Suprapubic skin (tissue), 4 donors: Measurements from ENCODE around the gene SFSWAP.

Experiments
- POLR2A ChIP-seq, 2 donors: fragments of 450-650 bp; IDR thresholded peaks; one replicate each; pipeline ENCODE4 v1.6.1; 2017; ENCODE audit warnings: antibody characterized with exemption in 2 of 2, mild to moderate bottlenecking in 2 of 2, moderate library complexity in 2 of 2
- POLR2AphosphoS5 ChIP-seq, 3 donors: sonication (generic); formaldehyde crosslinking; IDR thresholded peaks; one replicate each; pipeline ENCODE4 v1.6.1; 2017; ENCODE audit warnings: antibody characterized with exemption in 3 of 3
- TF ChIP-seq, protein P1 (sequence below), 2 donors: fragments of 200-600 bp in 1 of 2; fragments of 450-650 bp in 1 of 2; sonication (generic) in 1 of 2; IDR thresholded peaks; one replicate each; pipeline ENCODE4 v1.5.1; 2016 to 2019; ENCODE audit warnings: antibody characterized with exemption in 2 of 2, mild to moderate bottlenecking in 1 of 2, moderate library complexity in 1 of 2

GRCh38 chr12:131737150-131737827, 26.4 kb downstream of the SFSWAP start:
- TF ChIP-seq, protein P1, sequence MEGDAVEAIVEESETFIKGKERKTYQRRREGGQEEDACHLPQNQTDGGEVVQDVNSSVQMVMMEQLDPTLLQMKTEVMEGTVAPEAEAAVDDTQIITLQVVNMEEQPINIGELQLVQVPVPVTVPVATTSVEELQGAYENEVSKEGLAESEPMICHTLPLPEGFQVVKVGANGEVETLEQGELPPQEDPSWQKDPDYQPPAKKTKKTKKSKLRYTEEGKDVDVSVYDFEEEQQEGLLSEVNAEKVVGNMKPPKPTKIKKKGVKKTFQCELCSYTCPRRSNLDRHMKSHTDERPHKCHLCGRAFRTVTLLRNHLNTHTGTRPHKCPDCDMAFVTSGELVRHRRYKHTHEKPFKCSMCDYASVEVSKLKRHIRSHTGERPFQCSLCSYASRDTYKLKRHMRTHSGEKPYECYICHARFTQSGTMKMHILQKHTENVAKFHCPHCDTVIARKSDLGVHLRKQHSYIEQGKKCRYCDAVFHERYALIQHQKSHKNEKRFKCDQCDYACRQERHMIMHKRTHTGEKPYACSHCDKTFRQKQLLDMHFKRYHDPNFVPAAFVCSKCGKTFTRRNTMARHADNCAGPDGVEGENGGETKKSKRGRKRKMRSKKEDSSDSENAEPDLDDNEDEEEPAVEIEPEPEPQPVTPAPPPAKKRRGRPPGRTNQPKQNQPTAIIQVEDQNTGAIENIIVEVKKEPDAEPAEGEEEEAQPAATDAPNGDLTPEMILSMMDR (IDR thresholded peaks at IDR 0.05), result no peak
- no peak for TF ChIP-seq POLR2AphosphoS5 (IDR thresholded peaks at IDR 0.05)
- no peak for TF ChIP-seq POLR2A (IDR thresholded peaks at IDR 0.05)
